HCEC 1CT (cell line): ENCODE data around the gene CHD6.

Source experiments
- DNase-seq: peaks from one replicate; pipeline ENCODE4 v3.0.0-alpha.2; 2017

The CHD6 gene

GRCh38 chr20:41362748-41363140 lies 255.4 kb downstream of the CHD6 start:
- DNase-seq: no peak

- no peak for DNase-seq
These were observed 256.1 kb downstream of the CHD6 start for GRCh38 chr20:41361757-41362747.

- no peak for DNase-seq
These were observed 257.1 kb downstream of the CHD6 start for GRCh38 chr20:41360831-41361756.

GRCh38 chr20:41359541-41360011 lies 258.6 kb downstream of the CHD6 start:
- no peak for DNase-seq

- DNase-seq: no peak
These were observed 259.5 kb downstream of the CHD6 start for GRCh38 chr20:41358717-41359116.

GRCh38 chr20:41358230-41358629 lies 259.9 kb downstream of the CHD6 start:
- DNase-seq: no peak

GRCh38 chr20:41357424-41358163 lies 260.6 kb downstream of the CHD6 start:
- no peak for DNase-seq

GRCh38 chr20:41356951-41357350 lies 261.2 kb downstream of the CHD6 start:
- no peak for DNase-seq

- DNase-seq: no peak
These were observed 262.5 kb downstream of the CHD6 start for GRCh38 chr20:41355598-41356203.

GRCh38 chr20:41355192-41355591 lies 263.0 kb downstream of the CHD6 start:
- no peak for DNase-seq

GRCh38 chr20:41353530-41353929 lies 264.6 kb downstream of the CHD6 start:
- DNase-seq: no peak

- no peak for DNase-seq
These were observed 265.5 kb downstream of the CHD6 start for GRCh38 chr20:41352666-41353065.

GRCh38 chr20:41352106-41352505 lies 266.1 kb downstream of the CHD6 start:
- no peak for DNase-seq
